Measurements from ENCODE around the gene SETDB1.

SETDB1 gene

GRCh38 chr1:151006327-151007052 lies 80.3 kb downstream of the SETDB1 start, which contains the start of gene MINDY1:
TSS of gene MINDY1 (minus strand) at chr1:151006902. CDS start at chr1:151002617, 4,285 bp downstream.
- peak; percentile 80 for DNase-seq

- no peak for DNase-seq
These were observed 81.7 kb downstream of the SETDB1 start for GRCh38 chr1:151007853-151008243.

GRCh38 chr1:151008244-151009205 lies 82.4 kb downstream of the SETDB1 start, which contains the start of gene PRUNE1:
TSS of gene PRUNE1 (plus strand) at chr1:151008449. CDS start at chr1:151008633, 184 bp downstream.
- peak; percentile 99 for DNase-seq

- DNase-seq: no peak
These were observed 83.0 kb downstream of the SETDB1 start for GRCh38 chr1:151009206-151009587.

- DNase-seq: no peak
These were observed 83.6 kb downstream of the SETDB1 start for GRCh38 chr1:151009674-151010345.

GRCh38 chr1:151010346-151010726 lies 84.2 kb downstream of the SETDB1 start:
- no peak for DNase-seq

- no peak for DNase-seq
These were observed 85.1 kb downstream of the SETDB1 start for GRCh38 chr1:151011154-151011850.

- DNase-seq: no peak
These were observed 86.7 kb downstream of the SETDB1 start for GRCh38 chr1:151012684-151013471.

GRCh38 chr1:151013518-151013917 lies 87.4 kb downstream of the SETDB1 start:
- no peak for DNase-seq

Measured in suppressor macrophage treated with lipopolysaccharide for 4 hours (primary cell).